T-helper 1 cell (primary cell): ENCODE measurements around the gene SKP1.
"Not testable (repeated sequence)": the region's sequence is repeated elsewhere in the genome, so short reads cannot be mapped to it uniquely, and the experiment has no call there.

ENCODE experiments used
- DNase-seq, 5 donors: peaks; one replicate each; pipeline ENCODE4 v3.0.0-alpha.2; 2012 to 2020

The SKP1 gene

GRCh38 chr5:134177369-134178095, 782 bp upstream of the SKP1 start:
- DNase-seq, result no peak

- peak in 3 of 5 donors; percentile 38 to 49 (median 46) for DNase-seq
Measured at GRCh38 chr5:134175921-134176510, 734 bp downstream of the SKP1 start.

- no peak for DNase-seq
Measured at GRCh38 chr5:134174841-134175839, 1.6 kb downstream of the SKP1 start.

- no peak for DNase-seq
Measured at GRCh38 chr5:134171972-134172371, 4.8 kb downstream of the SKP1 start.

GRCh38 chr5:134162592-134162991, 14.2 kb downstream of the SKP1 start:
- no peak for DNase-seq

GRCh38 chr5:134161513-134162395, 15.0 kb downstream of the SKP1 start:
- no peak for DNase-seq

GRCh38 chr5:134153657-134154056, 23.1 kb downstream of the SKP1 start:
- DNase-seq, result no peak

GRCh38 chr5:134153241-134153640, 23.5 kb downstream of the SKP1 start:
- no peak for DNase-seq

- DNase-seq, result not testable (repeated sequence)
Measured at GRCh38 chr5:134152173-134152832, 24.4 kb downstream of the SKP1 start.

GRCh38 chr5:134151723-134152122, 25.0 kb downstream of the SKP1 start:
- DNase-seq, result no peak

- no peak for DNase-seq
Measured at GRCh38 chr5:134149571-134150303, 27.0 kb downstream of the SKP1 start.

- no peak for DNase-seq
Measured at GRCh38 chr5:134148986-134149539, 27.7 kb downstream of the SKP1 start.

- DNase-seq, result no peak
Measured at GRCh38 chr5:134148316-134148715, 28.4 kb downstream of the SKP1 start.

- no peak for DNase-seq
Measured at GRCh38 chr5:134146651-134147518, 29.9 kb downstream of the SKP1 start.

- DNase-seq, result peak; percentile 52 to 82 (median 69)
Measured at GRCh38 chr5:134145779-134146581, 30.8 kb downstream of the SKP1 start.

GRCh38 chr5:134145041-134145757, 31.6 kb downstream of the SKP1 start:
- DNase-seq, result peak in 1 of 5 donors; percentile 5

GRCh38 chr5:134143944-134144941, 32.5 kb downstream of the SKP1 start:
- DNase-seq, result peak in 1 of 5 donors; percentile 1
